HG03064 (cell line): ENCODE results near the gene ZNF182.
"Not testable (repeated sequence)": the region's sequence is repeated elsewhere in the genome, so short reads cannot be mapped to it uniquely, and the experiment has no call there.

Experiments
- ATAC-seq: cut with Tn5 transposase; IDR thresholded peaks from one replicate; pipeline ENCODE4 v1.9.1; 2021; ENCODE audit warnings: low read depth; ENCODE audit not compliant: unreplicated experiment

Gene ZNF182

DNA sequence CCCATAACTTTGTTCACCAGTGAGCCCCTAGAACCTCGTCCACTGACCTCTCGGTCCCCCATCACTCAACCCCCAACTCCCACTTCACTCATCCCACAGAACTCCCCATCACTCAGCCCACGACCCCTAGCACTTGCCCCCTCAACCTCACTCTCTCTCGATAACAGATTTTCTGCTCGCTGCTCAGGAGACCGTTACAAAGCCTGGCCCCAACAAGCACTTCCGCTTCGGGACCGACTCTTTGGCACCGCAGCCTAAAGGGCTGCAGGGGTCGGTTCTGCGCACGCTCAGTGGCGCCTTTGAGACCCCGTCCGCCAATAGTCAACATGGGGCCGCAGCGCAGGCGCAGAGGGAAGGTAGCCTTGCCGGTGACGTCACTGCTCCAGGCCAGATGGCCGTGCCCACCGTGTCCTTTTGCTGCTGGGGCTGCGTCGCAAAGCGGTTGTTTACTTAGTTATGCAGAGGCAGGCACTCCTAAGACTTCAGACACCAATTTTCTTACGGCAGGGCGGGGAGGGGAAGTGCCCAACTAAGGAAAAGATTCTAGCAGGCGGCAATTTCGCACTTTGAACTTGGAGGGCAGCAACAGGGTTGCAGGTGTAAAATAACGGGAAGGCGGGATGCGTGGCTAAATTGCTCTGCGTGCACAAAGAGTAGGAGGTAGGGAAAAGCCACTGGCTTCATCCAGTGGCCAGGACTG is at the start of gene ZNF182:
Gene ZNF182 (minus strand): TSS at position 232 of the 700 bp plus-strand sequence. CDS start 1,380 bp downstream, outside the sequence.
- ATAC-seq = peak; percentile 89

GRCh38 chrX:48046846-48047245 is 43.1 kb upstream of the ZNF182 start:
- ATAC-seq = no peak

- ATAC-seq = no peak
These were observed 41.9 kb upstream of the ZNF182 start for GRCh38 chrX:48045410-48046311.

- ATAC-seq = no peak
These were observed 39.3 kb upstream of the ZNF182 start for GRCh38 chrX:48043056-48043455.

GRCh38 chrX:48035891-48036290 is 32.1 kb upstream of the ZNF182 start:
- ATAC-seq = no peak

DNA sequence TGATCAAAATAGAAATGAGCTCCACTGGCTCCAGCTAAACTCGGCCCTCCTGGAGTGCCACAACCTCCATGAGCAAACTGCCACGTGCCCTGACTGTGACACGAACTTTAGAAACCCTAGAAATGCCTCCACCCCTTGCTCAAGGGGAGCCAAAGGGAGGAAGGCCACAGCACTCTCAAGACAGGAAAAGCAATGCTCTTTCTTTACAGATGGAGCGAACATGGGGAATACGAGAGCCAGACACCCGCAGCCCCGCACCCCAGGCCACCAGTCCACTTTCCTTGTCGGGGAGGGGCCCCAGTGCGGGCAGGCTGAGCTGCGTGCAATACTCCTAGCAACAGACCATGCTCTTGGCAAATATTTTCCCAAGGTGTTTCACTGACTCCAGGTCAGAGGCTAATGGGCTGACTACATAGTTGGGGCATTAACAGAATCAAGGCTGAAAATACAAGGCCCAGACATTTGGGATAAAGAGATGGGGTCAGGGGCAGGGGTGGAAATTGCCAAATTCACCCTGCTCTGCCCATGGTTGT is 26.9 kb upstream of the ZNF182 start:
- not testable (repeated sequence) for ATAC-seq

DNA sequence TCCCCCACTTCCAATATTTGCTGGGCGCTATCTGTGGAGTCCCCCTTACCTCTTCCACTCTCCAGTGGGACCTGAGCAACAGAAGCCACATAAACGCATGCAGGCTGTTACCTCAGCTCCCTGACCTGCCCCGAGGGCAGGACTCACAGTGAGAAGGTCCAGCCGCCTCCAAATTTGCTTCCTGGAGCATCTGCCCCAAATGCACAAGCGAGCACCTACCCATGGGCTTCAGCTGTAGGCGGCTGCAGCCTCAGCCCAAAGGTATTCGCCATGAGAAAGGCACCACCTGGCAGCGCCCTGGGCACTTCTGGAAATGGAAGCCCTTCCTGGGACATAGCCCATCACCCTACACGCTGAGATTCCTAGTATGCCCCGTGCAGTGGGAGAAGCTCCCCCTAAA is 26.4 kb upstream of the ZNF182 start:
- no peak for ATAC-seq

GRCh38 chrX:48028091-48028490 is 24.3 kb upstream of the ZNF182 start:
- ATAC-seq = no peak

DNA sequence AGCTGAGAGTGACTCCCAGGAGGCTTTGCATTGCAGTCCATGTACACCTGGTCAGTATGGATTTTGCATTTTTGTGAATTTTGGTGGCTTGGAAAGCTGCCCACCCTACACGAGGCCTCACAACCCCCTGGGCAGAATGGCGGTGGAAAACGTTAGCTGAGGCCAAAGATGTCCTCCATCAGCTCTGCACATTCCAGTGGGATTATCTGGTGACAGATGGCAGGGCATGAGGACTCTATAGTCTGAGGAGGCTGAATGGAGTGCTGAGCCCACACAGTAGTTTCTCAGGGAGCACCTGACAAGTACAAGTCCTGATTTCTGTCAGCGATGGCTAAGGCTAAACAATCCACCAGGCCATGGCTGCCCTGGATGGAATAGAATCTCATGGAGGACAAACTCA is 23.8 kb upstream of the ZNF182 start:
- not testable (repeated sequence) for ATAC-seq

DNA sequence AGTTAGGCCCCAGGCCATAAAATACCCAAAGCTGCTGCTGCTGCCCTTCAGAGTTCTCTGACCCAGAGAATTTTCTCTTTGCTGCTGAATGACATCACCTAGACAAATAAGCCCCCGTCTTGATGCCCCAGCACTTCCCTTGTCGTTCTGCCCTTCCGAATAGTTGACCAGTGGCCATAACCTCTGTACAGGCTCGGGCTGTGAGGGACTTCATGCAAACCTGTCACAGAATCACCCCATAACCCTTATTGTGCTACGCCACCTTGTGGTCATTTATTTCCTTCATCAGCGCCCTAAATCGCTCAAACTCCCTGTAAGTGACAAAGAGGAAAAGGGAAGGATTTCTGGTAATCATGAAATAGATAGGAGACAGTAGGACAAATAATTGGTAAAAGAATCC is 21.8 kb upstream of the ZNF182 start:
- ATAC-seq = no peak

DNA sequence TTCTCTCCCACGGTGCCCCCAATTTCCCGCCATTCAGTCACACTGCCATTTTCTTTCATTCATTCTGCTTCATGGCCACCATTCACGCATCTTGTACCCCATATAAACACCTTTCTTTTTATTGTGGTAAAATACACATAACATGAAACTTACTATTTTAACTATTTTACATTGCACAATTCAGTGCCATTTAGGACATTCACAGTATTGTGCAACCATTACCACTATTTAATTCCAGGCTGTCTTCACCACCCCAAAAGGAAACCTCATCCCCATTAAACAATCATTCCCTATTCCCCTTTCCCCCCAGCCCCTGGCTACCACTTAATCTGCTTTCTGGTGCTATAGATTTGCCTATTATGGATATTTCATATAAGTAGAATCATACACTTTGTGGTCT is 18.9 kb upstream of the ZNF182 start:
- no peak for ATAC-seq

DNA sequence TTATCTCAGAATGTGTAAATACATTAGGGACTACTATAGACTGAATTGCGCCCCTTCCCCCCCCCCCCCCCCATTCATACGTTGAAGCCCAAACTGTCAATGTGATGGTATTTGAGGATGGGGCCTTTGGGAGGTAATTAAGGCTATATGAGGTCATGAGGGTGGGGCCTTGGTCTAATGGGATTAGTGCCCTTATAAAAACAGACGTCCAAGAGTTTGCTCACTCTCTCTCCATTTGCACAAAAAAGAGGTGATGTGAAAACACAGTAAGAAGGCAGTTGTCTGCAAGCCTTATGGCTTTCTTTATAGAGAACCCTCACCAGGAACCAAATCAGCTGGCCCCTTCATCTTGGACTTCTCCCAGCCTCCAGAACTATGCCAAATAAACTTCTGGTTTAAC is 18.3 kb upstream of the ZNF182 start:
- no peak for ATAC-seq

DNA sequence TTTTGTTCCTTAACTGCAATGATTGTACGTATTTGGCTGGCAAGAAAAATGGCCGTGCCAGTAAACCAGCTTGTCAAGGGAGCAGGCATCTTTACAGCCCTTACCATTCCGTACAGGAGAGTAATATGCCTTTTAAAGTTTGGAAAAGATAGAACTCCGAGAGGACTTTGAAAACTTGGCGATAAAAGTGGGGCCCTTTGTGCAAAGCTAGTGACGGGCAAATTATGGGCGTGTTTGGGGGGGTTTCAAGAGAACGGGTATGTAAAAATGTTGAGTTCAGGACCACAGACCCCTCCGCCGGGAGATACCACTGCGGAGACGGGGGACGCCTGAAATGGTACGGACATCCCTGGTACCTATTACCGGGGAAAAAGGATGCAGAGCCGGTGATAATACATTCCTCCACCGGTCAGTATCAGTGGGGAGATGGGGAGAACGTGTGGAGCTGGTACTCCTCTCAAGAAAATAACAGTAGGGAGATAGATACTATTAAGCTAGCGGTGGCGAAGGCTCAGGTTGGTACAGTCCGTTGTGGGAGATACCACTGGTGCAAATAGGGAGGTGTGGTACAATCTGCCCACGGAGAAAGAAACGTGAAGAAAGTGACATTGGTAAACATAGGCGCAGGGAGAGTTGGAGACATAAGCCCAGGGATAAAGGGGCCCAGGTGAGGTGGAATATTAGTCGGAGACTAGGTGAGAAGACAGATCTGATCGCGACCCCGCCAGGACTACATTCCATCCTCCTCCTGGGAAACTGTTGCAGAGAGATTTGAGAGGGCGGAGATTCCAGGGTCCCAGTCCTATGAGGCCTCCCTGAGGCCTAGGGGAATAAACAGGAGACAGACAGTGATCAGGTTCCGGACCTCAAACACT is 17.5 kb upstream of the ZNF182 start:
- ATAC-seq = no peak

DNA sequence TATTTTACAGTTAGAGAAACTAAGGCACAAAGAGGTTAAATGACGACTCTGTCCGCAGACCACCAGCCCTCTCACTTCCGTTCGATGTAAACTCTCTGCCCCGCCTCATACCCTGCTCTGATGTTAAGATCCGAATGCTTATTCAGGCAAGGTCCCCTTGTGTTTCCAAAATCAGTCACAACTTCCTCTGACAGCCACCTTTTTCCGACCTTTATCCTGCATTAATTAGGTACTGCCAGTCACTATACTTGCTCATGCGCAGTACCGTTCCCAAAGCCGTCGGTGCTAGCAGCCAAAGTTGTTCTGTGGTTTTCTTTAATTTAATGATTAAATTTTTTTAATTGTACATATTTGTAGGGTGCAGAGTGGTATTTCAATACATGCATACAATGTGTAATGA is 16.7 kb upstream of the ZNF182 start:
- not testable (repeated sequence) for ATAC-seq

- ATAC-seq = not testable (repeated sequence)
These were observed 16.1 kb upstream of the ZNF182 start for GRCh38 chrX:48019892-48020291.

GRCh38 chrX:48016583-48017310 is 13.0 kb upstream of the ZNF182 start:
- not testable (repeated sequence) for ATAC-seq

GRCh38 chrX:48009445-48009960 is 5.7 kb upstream of the ZNF182 start:
- ATAC-seq = not testable (repeated sequence)

DNA sequence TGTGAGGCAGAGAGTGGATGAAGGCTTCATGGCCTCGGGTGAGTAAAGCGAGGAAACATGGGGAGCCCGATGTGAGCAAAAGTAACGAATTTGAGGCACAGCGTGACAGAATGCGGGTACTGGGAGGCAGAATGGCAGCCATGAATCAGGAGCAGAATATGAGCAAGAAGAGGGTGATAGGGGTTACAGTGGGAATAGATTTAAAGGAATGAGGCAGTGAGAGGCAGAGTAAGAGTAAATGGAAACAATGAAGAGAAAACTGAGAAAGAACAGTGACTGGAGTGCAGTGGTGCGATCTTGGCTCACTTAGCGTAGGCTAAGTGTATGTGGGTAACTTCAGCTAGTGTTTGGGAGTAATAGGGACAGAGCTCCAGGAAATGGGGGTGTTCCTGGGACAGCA is 2.9 kb upstream of the ZNF182 start, which contains the start of gene SPACA5:
Gene SPACA5 (plus strand): TSS at position 301 of the 400 bp plus-strand sequence. CDS start 815 bp downstream, outside the sequence.
- not testable (repeated sequence) for ATAC-seq

DNA sequence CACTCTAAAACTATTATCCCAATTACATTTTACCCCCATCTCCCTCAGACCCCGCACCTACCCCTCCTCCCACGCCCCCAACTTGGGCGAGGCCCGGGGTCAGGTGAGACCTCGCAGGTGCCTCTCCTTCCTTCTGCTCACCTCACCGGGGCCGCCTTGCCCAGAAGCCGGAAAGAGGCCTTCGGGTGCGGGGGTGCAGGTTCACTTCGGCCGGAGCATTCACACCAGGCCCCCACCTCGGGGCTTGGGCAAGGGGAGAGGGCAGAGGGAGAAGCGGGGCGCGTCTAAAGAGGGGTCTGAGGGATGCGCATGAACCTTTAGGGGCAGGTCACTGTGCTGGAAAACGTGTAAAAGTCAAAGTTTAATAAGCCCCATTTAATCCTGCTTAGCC is 427 bp downstream of the ZNF182 start:
- no peak for ATAC-seq
